GM19463 (cell line): ENCODE measurements around the gene PAX7.

ENCODE experiments used
- ATAC-seq: cut with Tn5 transposase; IDR thresholded peaks from one replicate; pipeline ENCODE4 v1.9.1; 2021; ENCODE audit warnings: mild to moderate bottlenecking, moderate library complexity; ENCODE audit not compliant: unreplicated experiment

The PAX7 gene

GRCh38 chr1:18640228-18641004, 9.8 kb downstream of the PAX7 start:
- ATAC-seq = no peak

- no peak for ATAC-seq
These were observed 10.6 kb downstream of the PAX7 start for GRCh38 chr1:18641005-18641941.

GRCh38 chr1:18642278-18643095, 11.8 kb downstream of the PAX7 start:
- ATAC-seq = no peak

GRCh38 chr1:18643154-18644012, 12.7 kb downstream of the PAX7 start:
- no peak for ATAC-seq

GRCh38 chr1:18644013-18644399, 13.4 kb downstream of the PAX7 start:
- no peak for ATAC-seq

GRCh38 chr1:18644446-18644845, 13.8 kb downstream of the PAX7 start:
- ATAC-seq = no peak

- no peak for ATAC-seq
These were observed 14.5 kb downstream of the PAX7 start for GRCh38 chr1:18644973-18645746.

- ATAC-seq = no peak
These were observed 15.1 kb downstream of the PAX7 start for GRCh38 chr1:18645747-18646090.

- ATAC-seq = no peak
These were observed 15.6 kb downstream of the PAX7 start for GRCh38 chr1:18646091-18646785.

GRCh38 chr1:18646786-18647410, 16.3 kb downstream of the PAX7 start:
- no peak for ATAC-seq

GRCh38 chr1:18647681-18648214, 17.1 kb downstream of the PAX7 start:
- no peak for ATAC-seq

- no peak for ATAC-seq
These were observed 19.2 kb downstream of the PAX7 start for GRCh38 chr1:18649693-18650370.

- ATAC-seq = no peak
These were observed 21.1 kb downstream of the PAX7 start for GRCh38 chr1:18651713-18652112.

GRCh38 chr1:18652791-18653190, 22.1 kb downstream of the PAX7 start:
- no peak for ATAC-seq

- ATAC-seq = no peak
These were observed 22.7 kb downstream of the PAX7 start for GRCh38 chr1:18653367-18653766.

- ATAC-seq = no peak
These were observed 23.3 kb downstream of the PAX7 start for GRCh38 chr1:18653916-18654315.

- ATAC-seq = no peak
These were observed 24.0 kb downstream of the PAX7 start for GRCh38 chr1:18654599-18654998.
